H1 (cell line): ENCODE results near the gene VIPAS39. TPM values are rescaled to one million over a fixed set of nuclear protein-coding genes. Genes with fewer than 3 reads are reported as not detected.
A peak's percentile ranks its signal among the peaks of the same experiment; 100 is the strongest.

Source experiments
- GTF2F1 ChIP-seq: IDR thresholded peaks from 2 replicates; pipeline ENCODE4 v1.6.1; 2012; ENCODE audit warnings: low read depth, low read length, improper control_type of control experiment, borderline replicate concordance
- KDM4A ChIP-seq: IDR thresholded peaks from one replicate; pipeline ENCODE4 v1.7.1; 2012; ENCODE audit warnings: low read depth, mild to moderate bottlenecking, moderate library complexity, low read length, inconsistent platforms; ENCODE audit not compliant: severe bottlenecking
- POU5F1 ChIP-seq: IDR thresholded peaks from 2 replicates; pipeline ENCODE4 v1.6.1; 2011; ENCODE audit warnings: low read depth, mild to moderate bottlenecking, low read length, moderate library complexity
- RBBP5 ChIP-seq: IDR thresholded peaks from 2 replicates; pipeline ENCODE4 v1.7.1; 2012; ENCODE audit warnings: low read depth, mild to moderate bottlenecking, inconsistent platforms, low read length, moderate library complexity, borderline replicate concordance
- SIRT6 ChIP-seq: IDR thresholded peaks from one replicate; pipeline ENCODE4 v1.7.1; 2012; ENCODE audit warnings: low read length, inconsistent platforms
- polyA plus RNA-seq, 7 experiments: library from polyadenylated mRNA; depleted of rRNA in 3 of 7; stranded (reverse) in 5 of 7; unstranded in 2 of 7; fragments of >200 nt in 5 of 7; fragments of 200-250 nt in 2 of 7; gene quantifications; 1 replicate in 5 of 7; 2 replicates in 1 of 7; 4 replicates in 1 of 7; pipeline versions ENCODE4 v1.2.1 to v1.2.3, GENCODE V29; 2011 to 2013; ENCODE audit warnings: missing spikeins in 2 of 7, mixed read lengths in 2 of 7
- total RNA-seq: library from RNA; stranded (reverse); fragmentation: NEBNext Ultra II Directional; extraction: Animal tissue kit (Norgen Biotek cat#: 25700); gene quantifications from 2 replicates; pipeline ENCODE4 v1.2.1, GENCODE V29; 2021
- TF ChIP-seq, protein P1 (sequence below): fragments of 300-600 bp; sonication (generic); IDR thresholded peaks from 2 replicates; pipeline ENCODE4 v1.7.1; 2012; ENCODE audit warnings: low read length, moderate library complexity, mild to moderate bottlenecking, inconsistent platforms; ENCODE audit not compliant: insufficient replicate concordance

VIPAS39 gene
- total and polyA plus RNA-seq, 2 of the 8 experiments (the other 6 are each of a cell fraction or from before 2014, with no cell fraction given): 19.6 to 20.6 TPM

DNA sequence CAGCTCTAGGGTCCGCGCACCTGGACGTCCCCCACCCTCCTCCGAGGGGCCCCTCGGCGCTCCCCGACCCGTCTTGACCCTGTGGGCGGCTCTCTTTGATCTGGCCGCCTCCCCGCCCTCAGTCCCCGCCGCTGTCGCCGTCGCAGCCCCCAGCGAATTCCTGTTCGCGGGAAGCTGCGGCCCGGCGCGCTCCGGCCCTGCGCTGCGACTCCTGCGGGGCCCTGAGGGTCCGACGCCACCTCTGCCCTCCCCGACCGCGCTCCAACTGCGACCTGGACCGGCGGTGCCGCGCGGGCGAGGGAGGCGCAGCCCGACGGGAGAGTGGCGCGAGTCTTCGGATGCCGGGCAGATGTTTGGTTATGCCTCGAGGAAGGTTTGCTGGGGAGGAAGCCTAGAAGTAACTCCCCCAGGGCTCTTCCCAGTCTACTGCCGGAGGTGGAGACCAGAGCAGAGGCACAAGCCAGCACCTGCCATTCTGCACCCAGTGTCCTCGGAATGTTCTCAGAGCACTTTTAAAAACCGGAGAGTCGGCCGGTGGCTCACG, 41.7 kb upstream of the VIPAS39 start (continued):
- TF ChIP-seq, protein P1, sequence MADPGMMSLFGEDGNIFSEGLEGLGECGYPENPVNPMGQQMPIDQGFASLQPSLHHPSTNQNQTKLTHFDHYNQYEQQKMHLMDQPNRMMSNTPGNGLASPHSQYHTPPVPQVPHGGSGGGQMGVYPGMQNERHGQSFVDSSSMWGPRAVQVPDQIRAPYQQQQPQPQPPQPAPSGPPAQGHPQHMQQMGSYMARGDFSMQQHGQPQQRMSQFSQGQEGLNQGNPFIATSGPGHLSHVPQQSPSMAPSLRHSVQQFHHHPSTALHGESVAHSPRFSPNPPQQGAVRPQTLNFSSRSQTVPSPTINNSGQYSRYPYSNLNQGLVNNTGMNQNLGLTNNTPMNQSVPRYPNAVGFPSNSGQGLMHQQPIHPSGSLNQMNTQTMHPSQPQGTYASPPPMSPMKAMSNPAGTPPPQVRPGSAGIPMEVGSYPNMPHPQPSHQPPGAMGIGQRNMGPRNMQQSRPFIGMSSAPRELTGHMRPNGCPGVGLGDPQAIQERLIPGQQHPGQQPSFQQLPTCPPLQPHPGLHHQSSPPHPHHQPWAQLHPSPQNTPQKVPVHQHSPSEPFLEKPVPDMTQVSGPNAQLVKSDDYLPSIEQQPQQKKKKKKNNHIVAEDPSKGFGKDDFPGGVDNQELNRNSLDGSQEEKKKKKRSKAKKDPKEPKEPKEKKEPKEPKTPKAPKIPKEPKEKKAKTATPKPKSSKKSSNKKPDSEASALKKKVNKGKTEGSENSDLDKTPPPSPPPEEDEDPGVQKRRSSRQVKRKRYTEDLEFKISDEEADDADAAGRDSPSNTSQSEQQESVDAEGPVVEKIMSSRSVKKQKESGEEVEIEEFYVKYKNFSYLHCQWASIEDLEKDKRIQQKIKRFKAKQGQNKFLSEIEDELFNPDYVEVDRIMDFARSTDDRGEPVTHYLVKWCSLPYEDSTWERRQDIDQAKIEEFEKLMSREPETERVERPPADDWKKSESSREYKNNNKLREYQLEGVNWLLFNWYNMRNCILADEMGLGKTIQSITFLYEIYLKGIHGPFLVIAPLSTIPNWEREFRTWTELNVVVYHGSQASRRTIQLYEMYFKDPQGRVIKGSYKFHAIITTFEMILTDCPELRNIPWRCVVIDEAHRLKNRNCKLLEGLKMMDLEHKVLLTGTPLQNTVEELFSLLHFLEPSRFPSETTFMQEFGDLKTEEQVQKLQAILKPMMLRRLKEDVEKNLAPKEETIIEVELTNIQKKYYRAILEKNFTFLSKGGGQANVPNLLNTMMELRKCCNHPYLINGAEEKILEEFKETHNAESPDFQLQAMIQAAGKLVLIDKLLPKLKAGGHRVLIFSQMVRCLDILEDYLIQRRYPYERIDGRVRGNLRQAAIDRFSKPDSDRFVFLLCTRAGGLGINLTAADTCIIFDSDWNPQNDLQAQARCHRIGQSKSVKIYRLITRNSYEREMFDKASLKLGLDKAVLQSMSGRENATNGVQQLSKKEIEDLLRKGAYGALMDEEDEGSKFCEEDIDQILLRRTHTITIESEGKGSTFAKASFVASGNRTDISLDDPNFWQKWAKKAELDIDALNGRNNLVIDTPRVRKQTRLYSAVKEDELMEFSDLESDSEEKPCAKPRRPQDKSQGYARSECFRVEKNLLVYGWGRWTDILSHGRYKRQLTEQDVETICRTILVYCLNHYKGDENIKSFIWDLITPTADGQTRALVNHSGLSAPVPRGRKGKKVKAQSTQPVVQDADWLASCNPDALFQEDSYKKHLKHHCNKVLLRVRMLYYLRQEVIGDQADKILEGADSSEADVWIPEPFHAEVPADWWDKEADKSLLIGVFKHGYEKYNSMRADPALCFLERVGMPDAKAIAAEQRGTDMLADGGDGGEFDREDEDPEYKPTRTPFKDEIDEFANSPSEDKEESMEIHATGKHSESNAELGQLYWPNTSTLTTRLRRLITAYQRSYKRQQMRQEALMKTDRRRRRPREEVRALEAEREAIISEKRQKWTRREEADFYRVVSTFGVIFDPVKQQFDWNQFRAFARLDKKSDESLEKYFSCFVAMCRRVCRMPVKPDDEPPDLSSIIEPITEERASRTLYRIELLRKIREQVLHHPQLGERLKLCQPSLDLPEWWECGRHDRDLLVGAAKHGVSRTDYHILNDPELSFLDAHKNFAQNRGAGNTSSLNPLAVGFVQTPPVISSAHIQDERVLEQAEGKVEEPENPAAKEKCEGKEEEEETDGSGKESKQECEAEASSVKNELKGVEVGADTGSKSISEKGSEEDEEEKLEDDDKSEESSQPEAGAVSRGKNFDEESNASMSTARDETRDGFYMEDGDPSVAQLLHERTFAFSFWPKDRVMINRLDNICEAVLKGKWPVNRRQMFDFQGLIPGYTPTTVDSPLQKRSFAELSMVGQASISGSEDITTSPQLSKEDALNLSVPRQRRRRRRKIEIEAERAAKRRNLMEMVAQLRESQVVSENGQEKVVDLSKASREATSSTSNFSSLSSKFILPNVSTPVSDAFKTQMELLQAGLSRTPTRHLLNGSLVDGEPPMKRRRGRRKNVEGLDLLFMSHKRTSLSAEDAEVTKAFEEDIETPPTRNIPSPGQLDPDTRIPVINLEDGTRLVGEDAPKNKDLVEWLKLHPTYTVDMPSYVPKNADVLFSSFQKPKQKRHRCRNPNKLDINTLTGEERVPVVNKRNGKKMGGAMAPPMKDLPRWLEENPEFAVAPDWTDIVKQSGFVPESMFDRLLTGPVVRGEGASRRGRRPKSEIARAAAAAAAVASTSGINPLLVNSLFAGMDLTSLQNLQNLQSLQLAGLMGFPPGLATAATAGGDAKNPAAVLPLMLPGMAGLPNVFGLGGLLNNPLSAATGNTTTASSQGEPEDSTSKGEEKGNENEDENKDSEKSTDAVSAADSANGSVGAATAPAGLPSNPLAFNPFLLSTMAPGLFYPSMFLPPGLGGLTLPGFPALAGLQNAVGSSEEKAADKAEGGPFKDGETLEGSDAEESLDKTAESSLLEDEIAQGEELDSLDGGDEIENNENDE: no peak
- TF ChIP-seq POU5F1: no peak
- TF ChIP-seq RBBP5: peak; percentile 21; the same call in 1 of the 2 replicates
- TF ChIP-seq GTF2F1: no peak
- no peak for TF ChIP-seq KDM4A
- TF ChIP-seq SIRT6: no peak
